ENCODE results near the gene HHIP.

Gene HHIP

GRCh38 chr4:144709793-144710525, 64.0 kb downstream of the HHIP start:
- no peak for DNase-seq

- DNase-seq, result no peak
Measured at GRCh38 chr4:144710526-144710912, 64.6 kb downstream of the HHIP start.

- no peak for DNase-seq
Measured at GRCh38 chr4:144711700-144712456, 65.9 kb downstream of the HHIP start.

DNA sequence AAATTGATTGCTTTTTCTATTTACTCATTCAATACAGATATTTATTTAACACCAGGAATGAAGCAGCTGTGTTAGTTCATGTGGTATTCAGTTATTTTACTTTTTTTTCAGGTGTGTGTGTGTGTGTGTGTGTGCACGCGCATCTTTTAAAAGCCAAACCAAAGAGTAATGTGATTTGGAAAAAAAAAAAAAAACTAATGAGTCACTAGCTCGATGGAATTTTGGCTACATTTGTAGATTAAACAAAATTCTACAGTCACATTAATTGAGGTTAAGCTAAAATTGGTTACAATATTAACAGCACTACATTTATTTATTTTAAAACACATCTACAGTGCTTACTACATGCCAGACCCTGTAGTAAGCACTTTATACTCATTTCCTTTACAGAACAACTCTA, 66.8 kb downstream of the HHIP start:
- DNase-seq, result no peak

DNA sequence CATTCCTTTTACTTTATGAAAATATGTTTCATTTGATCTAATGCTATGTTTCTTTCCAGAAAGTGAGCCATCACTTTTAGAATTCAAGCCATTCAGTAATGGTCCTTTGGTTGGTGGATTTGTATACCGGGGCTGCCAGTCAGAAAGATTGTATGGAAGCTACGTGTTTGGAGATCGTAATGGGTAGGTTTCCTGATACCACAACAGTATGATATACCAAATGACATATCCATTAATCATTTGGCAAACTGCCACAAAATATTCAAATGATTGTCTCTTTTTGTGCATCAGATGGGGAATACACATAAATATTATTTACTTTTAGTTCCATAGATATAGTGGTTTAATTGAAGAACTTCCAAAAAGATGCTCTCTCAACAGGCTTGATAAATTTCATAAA, 68.2 kb downstream of the HHIP start:
- no peak for DNase-seq

DNA sequence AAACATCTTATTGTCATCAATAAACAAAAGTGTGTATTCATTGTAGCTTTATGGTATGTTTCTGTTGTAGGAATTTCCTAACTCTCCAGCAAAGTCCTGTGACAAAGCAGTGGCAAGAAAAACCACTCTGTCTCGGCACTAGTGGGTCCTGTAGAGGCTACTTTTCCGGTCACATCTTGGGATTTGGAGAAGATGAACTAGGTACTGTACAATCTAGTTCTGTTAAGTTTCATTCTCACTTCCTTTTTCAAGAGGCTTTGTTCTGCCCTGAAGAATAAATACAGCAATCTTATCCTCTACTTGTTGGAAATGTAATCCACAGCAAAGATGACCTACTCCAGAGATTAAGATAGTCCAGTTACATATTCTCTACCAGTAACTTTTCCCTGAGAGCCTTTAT, 69.3 kb downstream of the HHIP start:
- DNase-seq, result no peak

- no peak for DNase-seq
Measured at GRCh38 chr4:144716778-144717177, 70.8 kb downstream of the HHIP start.

DNA sequence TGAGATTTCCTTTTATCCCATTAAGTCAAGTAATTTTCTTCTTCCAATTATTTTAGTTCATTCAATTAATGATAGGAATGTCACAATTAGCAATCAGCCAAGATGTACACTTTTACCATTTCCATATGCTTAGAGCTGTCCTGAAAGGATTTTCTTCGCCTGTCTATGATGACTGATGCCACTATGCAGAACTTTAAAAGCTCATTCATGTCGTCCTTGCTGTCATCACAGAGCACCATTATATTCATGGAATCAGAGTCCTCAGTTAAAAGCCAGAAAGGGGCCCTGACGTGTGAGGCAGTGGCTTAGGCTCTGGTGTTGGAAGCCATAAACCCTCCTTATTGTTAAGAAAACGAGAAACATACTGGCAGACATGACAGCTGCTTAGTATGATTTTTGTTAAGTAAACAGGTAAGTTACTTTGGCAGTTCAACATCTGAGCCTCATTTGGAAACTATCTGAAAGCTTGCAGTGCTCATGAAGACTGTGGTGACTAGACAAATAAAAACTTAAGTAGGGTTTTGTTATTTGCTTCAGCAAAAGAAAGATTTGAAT, 73.1 kb downstream of the HHIP start:
- no peak for DNase-seq

- no peak for DNase-seq
Measured at GRCh38 chr4:144720491-144720890, 74.5 kb downstream of the HHIP start.

- no peak for DNase-seq
Measured at GRCh38 chr4:144721994-144722393, 76.0 kb downstream of the HHIP start.

DNA sequence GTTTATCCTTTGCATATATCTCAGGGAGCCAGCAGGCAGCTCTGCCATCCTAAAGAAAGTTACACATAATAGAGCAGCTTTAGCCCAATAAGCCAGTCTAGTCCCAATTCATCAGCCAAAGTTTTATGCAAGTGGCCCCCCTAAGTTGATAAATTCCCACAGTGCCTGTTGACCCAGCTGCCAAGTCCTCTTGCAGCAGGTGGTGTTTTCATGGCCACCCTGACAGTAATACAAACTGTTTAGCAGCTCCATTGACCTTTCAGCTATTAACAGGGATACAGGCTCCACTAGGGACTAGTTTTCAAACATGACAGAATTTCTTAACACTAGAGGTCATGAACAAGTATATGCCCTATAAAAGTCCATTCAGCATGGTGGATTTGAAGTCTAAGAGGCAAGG, 77.5 kb downstream of the HHIP start:
- no peak for DNase-seq

DNA sequence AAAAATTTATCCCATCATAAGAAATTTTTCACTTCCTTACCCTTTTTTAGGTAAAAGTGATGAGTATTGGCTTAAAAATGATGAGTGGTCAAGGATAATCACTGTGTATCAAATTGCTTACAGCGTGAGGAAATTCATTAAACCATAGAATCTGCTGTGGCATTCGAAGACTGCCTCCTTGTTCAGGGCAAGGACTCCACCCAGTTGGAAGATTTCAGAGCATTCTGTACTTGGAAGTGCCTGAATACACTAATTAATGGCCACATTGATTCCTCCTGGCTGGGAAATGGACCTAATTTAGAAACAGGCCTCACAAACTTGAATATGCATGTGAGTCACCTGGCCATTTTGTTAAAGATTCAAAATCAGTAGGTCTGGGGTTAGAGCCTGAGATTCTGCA, 83.2 kb downstream of the HHIP start:
- DNase-seq, result no peak

GRCh38 chr4:144732584-144733428, 86.8 kb downstream of the HHIP start:
- DNase-seq, result no peak

DNA sequence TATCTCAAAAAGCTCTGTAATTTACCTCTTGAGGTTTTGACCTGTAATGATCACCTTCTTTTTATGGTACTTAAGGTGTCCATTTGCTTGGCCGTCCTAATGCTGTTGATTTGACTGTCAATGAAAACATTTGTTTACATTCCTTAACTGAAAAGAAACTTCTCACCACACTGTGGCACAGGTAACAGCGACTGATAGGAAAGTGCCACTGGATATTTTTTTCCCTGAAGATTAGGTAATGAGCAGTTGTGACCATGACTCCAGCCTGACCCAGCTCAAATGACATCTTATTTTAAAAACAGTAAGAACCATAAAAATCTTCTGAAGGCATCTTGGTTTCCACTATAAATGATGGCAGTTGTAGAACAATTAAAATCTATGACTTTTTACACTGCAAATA, 87.6 kb downstream of the HHIP start:
- DNase-seq, result no peak

GRCh38 chr4:144734522-144734921, 88.6 kb downstream of the HHIP start:
- DNase-seq, result no peak

- DNase-seq, result no peak
Measured at GRCh38 chr4:144738649-144739048, 92.7 kb downstream of the HHIP start.

DNA sequence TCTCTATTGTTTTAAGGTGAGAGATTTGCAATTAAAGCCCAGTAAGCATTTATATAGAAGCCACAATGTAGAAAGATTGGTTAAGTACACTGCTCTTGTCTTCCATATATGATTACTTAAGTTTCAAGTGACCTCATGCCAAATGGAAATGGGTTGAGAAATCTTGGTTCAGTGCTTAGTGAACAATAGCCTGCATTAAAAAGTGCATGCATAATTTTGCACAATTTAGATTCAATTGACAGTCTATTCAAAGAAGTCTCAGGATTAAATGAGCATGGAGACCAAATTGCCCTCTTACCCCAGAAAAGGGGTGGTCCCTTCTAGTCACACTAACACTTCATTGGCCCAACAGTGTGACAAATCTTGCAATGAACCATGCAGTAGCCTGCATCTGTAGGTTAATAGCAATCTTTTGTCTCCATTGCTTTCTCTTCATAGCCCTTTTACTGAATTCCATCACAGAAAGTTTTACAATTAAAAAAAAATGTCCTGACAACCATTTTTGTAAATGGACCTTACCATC, 93.6 kb downstream of the HHIP start:
- DNase-seq, result no peak

GRCh38 chr4:144740316-144740715, 94.4 kb downstream of the HHIP start:
- DNase-seq, result no peak

- DNase-seq, result no peak
Measured at GRCh38 chr4:144748814-144749555, 103.0 kb downstream of the HHIP start.

DNA sequence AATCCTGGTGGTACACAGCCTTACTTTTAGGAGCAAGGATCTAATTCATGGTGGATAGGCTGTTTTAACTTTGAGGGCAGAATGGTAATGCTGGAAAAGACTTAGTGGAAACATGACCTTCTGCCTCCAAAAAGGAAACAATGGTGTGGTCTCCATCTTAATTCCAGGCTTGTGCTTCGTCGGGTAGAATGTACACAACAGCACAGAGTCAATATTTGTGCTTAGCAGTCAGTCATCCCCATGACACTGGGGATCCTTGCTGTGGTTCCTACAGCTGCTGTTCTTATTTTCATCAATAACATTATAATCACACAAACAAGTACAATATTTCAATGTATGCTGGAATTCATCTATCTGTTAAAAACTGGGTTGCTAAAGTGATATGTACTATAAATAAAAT, 104.4 kb downstream of the HHIP start:
- no peak for DNase-seq

- no peak for DNase-seq
Measured at GRCh38 chr4:144754562-144755410, 108.8 kb downstream of the HHIP start.

Measured in cerebellar nuclear complex (tissue), 1 donor.